ENCODE results near the gene RASAL1.

RASAL1 gene

DNA sequence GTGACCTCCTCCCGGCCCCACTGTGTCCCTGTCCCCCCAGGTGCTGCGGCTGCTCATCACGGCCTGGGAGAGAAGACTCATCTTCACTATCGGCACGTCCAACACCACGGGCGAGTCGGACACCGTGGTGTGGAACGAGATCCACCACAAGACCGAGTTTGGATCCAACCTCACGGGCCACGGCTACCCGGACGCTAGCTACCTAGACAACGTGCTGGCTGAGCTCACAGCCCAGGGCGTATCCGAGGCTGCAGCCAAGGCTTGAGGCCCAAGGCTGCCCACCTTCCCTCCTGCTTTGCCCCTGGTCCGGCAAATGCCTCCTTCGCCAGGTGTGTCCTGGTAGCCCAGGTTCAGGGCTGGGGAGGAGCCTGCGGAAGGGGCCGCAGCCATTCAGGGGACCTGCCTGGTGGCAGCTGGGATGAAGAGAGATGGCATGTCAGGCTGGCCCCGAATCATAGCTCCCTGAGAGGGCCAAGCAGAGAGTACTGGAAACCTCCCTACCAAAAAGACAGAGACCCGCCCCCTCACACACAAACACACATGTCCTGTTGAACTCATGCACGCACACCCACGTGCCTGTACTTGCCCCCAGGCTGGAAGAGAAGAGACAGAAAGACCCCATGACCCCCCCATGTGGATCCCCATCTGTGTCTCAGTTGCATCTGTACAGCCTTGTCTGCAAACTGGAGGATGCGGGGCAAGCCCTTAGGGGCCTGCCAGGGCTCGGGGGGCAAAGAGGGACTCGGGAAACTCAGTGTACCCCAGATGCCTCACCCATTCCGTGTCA lies 38.7 kb downstream of the RASAL1 start:
- TF ChIP-seq, protein P1, sequence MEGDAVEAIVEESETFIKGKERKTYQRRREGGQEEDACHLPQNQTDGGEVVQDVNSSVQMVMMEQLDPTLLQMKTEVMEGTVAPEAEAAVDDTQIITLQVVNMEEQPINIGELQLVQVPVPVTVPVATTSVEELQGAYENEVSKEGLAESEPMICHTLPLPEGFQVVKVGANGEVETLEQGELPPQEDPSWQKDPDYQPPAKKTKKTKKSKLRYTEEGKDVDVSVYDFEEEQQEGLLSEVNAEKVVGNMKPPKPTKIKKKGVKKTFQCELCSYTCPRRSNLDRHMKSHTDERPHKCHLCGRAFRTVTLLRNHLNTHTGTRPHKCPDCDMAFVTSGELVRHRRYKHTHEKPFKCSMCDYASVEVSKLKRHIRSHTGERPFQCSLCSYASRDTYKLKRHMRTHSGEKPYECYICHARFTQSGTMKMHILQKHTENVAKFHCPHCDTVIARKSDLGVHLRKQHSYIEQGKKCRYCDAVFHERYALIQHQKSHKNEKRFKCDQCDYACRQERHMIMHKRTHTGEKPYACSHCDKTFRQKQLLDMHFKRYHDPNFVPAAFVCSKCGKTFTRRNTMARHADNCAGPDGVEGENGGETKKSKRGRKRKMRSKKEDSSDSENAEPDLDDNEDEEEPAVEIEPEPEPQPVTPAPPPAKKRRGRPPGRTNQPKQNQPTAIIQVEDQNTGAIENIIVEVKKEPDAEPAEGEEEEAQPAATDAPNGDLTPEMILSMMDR (IDR thresholded peaks at IDR 0.05): no peak
- Mint-ChIP-seq H3K27ac (no peak overlapping the region), H3K4me1 (peaks cover 49% of the 10 kb centered on the region), H3K36me3 (ENCODE audit: low read depth) (no peaks in the 10 kb centered on the region), H3K4me3 (no peak overlapping the region), H3K9me3 (no peaks in the 10 kb centered on the region), H3K27me3 (ENCODE audit: low read depth, poor library complexity) (peaks cover 35% of the 10 kb centered on the region)
- no peak for DNase-seq

DNA sequence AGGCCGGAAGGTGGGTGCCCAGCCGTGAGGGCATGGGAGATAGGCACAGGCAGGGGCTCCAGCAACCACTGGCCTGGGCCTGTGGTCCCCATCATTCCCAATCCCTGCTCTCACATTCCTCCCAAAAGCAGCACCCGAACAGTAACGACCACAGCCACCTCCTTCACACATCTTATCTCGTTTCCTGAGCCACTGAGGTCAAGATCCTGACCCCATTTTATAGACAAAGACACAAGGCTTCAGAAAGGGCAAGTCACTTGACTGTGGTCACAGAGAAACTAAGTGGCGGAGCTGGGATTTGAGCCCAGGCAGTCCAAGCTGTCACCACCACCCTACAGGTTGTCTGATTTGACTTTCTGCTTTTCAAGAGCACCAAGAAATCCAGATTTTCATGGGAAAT lies 40.2 kb downstream of the RASAL1 start:
- Mint-ChIP-seq H3K27ac (no peak overlapping the region), H3K36me3 (ENCODE audit: low read depth) (no peaks in the 10 kb centered on the region), H3K4me3 (no peak overlapping the region), H3K4me1 (peaks cover 49% of the 10 kb centered on the region), H3K9me3 (no peaks in the 10 kb centered on the region), H3K27me3 (ENCODE audit: low read depth, poor library complexity) (peaks cover 45% of the 10 kb centered on the region)
- TF ChIP-seq, protein P1 (IDR thresholded peaks at IDR 0.05): no peak
- DNase-seq: no peak

DNA sequence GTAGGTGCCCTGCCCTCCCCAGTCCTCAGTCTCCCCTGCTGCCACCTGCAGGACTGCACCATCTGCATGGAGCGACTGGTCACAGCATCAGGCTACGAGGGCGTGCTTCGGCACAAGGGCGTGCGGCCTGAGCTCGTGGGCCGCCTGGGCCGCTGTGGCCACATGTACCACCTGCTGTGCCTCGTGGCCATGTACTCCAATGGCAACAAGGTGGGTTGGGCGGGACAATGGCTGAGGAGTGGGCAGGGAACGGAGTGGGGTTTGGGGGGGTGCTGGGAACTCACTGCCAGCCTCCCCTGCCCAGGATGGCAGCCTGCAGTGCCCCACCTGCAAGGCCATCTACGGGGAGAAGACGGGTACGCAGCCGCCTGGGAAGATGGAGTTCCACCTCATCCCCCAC lies 40.8 kb downstream of the RASAL1 start:
- DNase-seq: no peak
- peaks cover 1% of the 10 kb centered on the region for H3K9me3 Mint-ChIP-seq
- H3K27ac Mint-ChIP-seq: no peak overlapping the region
- peaks cover 49% of the 10 kb centered on the region for H3K4me1 Mint-ChIP-seq
- TF ChIP-seq, protein P1 (IDR thresholded peaks at IDR 0.05): no peak
- H3K27me3 Mint-ChIP-seq (ENCODE audit: low read depth, poor library complexity): peaks cover 50% of the 10 kb centered on the region
- H3K4me3 Mint-ChIP-seq: no peak overlapping the region
- no peaks in the 10 kb centered on the region for H3K36me3 Mint-ChIP-seq (ENCODE audit: low read depth)

DNA sequence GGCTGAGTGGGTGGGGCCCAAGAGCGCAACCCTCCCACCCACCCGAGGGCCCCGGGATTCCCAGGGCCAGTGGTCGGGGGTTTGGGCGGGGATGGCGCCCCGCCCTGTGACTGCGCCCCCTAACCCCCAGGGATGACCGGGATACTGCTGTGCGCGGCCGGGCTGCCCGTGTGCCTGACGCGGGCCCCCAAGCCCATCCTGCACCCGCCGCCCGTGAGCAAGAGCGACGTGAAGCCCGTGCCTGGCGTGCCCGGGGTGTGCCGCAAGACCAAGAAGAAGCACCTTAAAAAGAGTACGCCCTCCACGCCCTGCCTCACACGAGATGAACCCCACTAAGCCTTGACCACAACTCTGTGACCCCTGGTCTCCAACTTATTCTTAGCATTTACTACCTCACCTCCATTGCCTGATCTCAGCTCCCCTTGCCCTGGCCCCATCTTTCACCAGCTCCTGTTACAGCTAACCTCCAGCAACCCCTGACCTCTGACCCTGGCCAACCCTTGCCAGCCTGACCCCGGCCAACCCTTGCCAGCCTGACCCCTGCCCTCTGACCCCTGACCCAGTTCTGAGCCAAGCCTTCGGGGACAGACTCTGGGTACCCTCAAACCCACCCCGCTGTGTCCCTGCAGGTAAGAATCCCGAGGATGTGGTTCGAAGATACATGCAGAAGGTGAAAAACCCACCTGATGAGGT lies 42.0 kb downstream of the RASAL1 start:
- Mint-ChIP-seq H3K9me3 (peaks cover 3% of the 10 kb centered on the region), H3K27ac (no peak overlapping the region), H3K27me3 (ENCODE audit: low read depth, poor library complexity) (peaks cover 57% of the 10 kb centered on the region)

DNA sequence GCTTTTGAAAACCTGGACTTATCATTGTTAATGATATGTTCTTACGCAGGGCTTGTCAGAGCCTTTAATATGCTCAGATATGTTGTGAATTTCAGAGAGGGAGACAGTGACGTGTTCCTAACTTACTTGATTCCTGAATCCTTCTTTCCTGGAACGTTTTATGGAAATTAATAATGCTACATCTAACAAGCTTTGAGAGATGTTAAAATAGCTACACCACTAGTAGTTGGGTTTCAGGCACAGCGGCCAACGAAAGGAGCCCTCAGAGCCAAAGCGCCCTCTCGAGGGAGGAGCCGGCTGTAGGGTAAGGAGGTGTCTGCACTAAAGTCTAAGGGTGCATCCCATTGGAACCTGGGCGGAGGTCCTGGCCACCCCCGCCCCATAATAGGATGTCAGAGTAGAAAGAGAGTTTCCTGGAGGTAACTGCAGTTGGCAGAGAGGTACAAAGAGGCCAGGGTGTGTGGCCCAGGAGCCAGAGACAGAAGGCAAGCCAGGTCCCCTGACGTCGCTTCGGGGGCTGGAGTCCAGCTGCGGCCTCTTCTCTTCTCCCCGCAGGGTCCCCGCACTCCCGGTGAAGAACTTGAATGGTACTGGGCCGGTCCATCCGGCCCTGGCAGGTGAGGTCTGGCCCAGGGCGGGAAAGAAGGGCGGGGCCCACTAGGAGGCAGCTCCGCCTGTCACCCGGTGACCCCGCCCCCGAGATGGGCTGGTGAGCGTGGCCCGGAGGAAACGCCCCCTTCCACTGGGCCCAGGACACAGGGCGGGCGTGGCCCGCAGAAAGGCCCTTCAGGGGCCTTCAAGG lies 42.8 kb downstream of the RASAL1 start:
- Mint-ChIP-seq H3K27ac (no peak overlapping the region), H3K9me3 (peaks cover 3% of the 10 kb centered on the region), H3K4me1 (peaks cover 35% of the 10 kb centered on the region), H3K36me3 (ENCODE audit: low read depth) (peaks cover 3% of the 10 kb centered on the region), H3K27me3 (ENCODE audit: low read depth, poor library complexity) (peaks cover 61% of the 10 kb centered on the region), H3K4me3 (peak overlapping the region; percentile 80)
- DNase-seq: peak; percentile 77
- TF ChIP-seq, protein P1 (IDR thresholded peaks at IDR 0.05): no peak

More for the DNA sequence above, 42.0 kb downstream of the RASAL1 start:
- no peak for DNase-seq
- TF ChIP-seq, protein P1 (IDR thresholded peaks at IDR 0.05): no peak
- Mint-ChIP-seq H3K36me3 (ENCODE audit: low read depth) (no peaks in the 10 kb centered on the region), H3K4me3 (peak overlapping the region; percentile 66), H3K4me1 (peaks cover 42% of the 10 kb centered on the region)
